Astrocyte of the cerebellum (primary cell): Measurements from ENCODE around the gene FIZ1.

Source experiments
- DNase-seq: peaks from one replicate; pipeline ENCODE4 v3.0.0-alpha.2; 2011; ENCODE audit warnings: low read depth
- H3K4me3 ChIP-seq: 2 replicates; pipeline ENCODE4 v1.5.1; 2011; ENCODE audit warnings: mild to moderate bottlenecking, low read depth, low read length, moderate library complexity
- in situ Hi-C: cut with HindIII; loops from 2 replicates; pipeline ENCODE4 v1.10.0; 2017; ENCODE audit warnings: low sequenced_read_pairs
- TF ChIP-seq, protein P1 (sequence below): IDR thresholded peaks from 2 replicates; pipeline ENCODE4 v1.5.1; 2012; ENCODE audit warnings: low read length, low read depth, moderate library complexity, mild to moderate bottlenecking; ENCODE audit errors: missing control alignments

FIZ1 gene

DNA sequence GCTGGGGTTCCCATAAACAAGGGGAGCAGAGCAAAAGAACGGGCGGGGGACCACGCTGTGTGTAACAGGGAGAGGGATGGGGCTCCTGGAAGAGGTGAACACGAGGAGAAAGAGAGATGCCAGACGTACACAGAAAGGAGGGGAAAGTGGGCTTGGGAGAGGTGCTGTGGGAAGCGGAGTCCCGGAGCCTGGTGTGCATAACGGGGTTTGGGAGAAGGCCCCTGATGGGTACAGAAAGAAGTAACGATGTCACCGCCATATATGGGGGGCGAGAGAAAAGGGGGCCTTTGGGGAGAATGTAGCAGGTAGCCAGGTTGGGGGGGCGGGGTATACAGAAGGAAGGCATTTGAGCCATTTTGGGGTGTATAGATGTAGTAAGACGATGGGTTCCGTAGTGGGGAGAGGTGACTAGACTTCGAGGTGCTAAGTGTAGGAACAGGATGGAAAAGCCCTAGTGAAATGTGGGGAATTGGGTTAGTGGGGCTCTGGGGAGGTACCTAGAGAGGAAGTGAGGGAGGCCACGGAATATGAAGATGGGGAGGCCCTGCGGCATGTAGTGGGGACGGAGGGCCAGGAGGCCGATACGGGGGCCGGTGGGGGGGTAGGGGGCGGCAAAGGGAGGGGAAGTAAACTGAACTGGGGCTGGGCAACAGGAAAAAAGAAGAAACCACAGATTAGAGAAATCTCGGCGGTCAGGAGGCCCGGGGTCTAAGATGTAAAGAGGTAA is 42.3 kb upstream of the FIZ1 start:
- TF ChIP-seq, protein P1, sequence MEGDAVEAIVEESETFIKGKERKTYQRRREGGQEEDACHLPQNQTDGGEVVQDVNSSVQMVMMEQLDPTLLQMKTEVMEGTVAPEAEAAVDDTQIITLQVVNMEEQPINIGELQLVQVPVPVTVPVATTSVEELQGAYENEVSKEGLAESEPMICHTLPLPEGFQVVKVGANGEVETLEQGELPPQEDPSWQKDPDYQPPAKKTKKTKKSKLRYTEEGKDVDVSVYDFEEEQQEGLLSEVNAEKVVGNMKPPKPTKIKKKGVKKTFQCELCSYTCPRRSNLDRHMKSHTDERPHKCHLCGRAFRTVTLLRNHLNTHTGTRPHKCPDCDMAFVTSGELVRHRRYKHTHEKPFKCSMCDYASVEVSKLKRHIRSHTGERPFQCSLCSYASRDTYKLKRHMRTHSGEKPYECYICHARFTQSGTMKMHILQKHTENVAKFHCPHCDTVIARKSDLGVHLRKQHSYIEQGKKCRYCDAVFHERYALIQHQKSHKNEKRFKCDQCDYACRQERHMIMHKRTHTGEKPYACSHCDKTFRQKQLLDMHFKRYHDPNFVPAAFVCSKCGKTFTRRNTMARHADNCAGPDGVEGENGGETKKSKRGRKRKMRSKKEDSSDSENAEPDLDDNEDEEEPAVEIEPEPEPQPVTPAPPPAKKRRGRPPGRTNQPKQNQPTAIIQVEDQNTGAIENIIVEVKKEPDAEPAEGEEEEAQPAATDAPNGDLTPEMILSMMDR = no peak
- in situ Hi-C loops = no loop called here
- no peak for DNase-seq
- peak overlapping the region; percentile 82 for H3K4me3 ChIP-seq

DNA sequence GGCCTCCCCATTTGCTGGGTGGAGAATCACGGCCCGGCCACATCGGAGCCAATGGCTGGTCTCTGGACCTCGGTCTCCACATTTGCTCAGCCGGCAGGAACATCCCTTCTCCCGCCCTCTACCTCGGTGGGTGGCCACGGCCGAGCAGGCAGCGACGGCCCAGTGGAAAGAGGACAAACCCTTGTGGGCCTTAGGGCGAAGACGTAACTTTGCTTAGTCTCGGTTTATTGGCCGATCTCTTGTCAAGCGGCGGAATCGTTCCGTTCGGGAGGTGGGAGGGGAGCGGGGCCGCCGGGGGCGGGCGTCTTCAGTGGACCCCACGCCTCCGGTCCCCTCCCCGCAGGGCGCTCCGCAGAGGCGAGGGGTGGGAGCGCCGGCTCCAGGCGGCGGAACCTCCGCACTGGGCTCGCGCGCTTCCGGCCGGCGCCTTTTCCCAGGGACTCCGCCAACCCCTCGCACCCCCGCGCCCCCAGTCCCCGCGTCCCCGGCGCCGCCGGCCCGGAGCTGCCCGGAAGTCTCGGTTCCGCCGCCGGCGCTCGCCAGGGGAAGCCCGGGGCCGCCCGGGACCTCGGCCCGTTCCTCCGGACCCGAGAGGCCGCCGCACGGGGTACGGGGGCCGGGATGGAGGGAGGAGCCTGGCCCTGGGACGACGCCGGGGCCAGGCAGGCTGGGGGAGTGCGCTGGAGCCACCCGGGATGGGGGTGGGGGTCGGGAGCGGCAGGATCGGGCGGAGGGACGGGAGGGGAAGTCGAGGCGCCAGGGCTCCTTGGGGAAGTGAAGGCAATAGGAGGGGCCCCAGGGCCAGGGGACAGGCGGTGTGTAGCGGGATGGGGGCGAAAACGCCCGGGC is 41.5 kb upstream of the FIZ1 start, which contains the start of gene ZNF580:
Gene ZNF580 (plus strand): TSS at position 426 of the 849 bp plus-strand sequence. CDS start 1,507 bp downstream, outside the sequence.
- in situ Hi-C loops = no loop called here
- peak within 1 kb of the TSS; percentile 82 for H3K4me3 ChIP-seq
- TF ChIP-seq, protein P1 = no peak
- no peak for DNase-seq

GRCh38 chr19:55640043-55640576 is 40.8 kb upstream of the FIZ1 start:
- no peak for DNase-seq
- peak overlapping the region; percentile 82 for H3K4me3 ChIP-seq
- in situ Hi-C loops = no loop called here
- TF ChIP-seq, protein P1 = peak; percentile 47

DNA sequence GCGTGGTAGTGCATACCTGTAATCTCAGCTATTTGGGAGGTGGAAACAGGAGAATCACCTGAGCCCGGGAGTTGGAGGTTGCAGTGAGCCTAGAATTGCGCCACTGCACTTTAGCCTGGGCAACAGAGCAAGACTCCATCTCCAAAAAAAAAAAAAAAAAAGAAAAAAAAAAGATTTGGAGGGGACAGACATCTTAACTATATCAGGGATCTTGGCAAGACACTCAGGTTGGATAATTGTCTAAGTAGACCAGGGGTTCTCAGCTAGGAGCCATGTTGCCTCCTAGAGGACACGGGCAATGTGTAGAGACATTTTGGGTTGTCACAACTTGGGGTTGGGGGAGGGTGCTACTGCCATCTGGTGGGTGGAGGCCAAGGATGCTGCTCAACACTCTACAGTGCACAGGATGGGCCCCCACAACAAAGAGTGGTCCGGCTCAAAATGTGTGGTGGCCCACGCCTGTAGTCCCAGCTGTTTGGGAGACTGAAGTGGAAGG is 39.6 kb upstream of the FIZ1 start:
- no peak overlapping the region for H3K4me3 ChIP-seq
- in situ Hi-C loops = no loop called here
- DNase-seq = no peak
- TF ChIP-seq, protein P1 = peak; percentile 47

DNA sequence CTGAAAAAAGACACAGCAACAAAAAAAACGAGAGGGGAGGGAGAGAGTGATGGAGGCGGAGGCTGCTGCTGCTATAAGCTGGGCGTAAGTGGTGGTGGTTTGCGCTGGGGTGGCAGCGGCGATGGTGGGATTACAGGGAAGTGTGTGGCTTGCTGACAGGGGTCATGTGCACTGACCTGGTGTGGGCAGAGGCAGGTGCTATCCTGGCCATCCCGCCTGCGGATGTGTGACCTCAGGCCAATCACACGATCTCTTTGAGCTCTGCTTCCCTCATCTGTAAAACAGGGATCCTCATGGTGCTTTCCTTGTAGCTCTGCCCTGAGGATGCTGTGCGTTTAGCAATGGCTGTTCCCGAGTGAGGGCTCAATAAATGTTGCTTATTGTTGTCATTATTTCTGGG is 38.2 kb upstream of the FIZ1 start:
- TF ChIP-seq, protein P1 = no peak
- DNase-seq = no peak
- no peak overlapping the region for H3K4me3 ChIP-seq
- in situ Hi-C loops = no loop called here

- TF ChIP-seq, protein P1 = no peak
- H3K4me3 ChIP-seq = no peak overlapping the region
These were observed 37.4 kb upstream of the FIZ1 start for GRCh38 chr19:55636723-55637122.

More at GRCh38 chr19:55636723-55637122, 37.4 kb upstream of the FIZ1 start:
- no peak for DNase-seq
- in situ Hi-C loops = no loop called here
